WERI-Rb-1 (cell line): ENCODE measurements around the gene PHLDB1.
A peak's percentile ranks its signal among the peaks of the same experiment; 100 is the strongest.
"Not testable (repeated sequence)": the region's sequence is repeated elsewhere in the genome, so short reads cannot be mapped to it uniquely, and the experiment has no call there.

Experiments
- DNase-seq: peaks from one replicate; pipeline ENCODE4 v3.0.0-alpha.2; 2020
- H3K27ac ChIP-seq: fragments of 250-450 bp; sonication (Bioruptor Pico); 2 replicates; pipeline ENCODE4 v1.5.1; 2020; ENCODE audit warnings: mild to moderate bottlenecking, moderate library complexity
- H3K27me3 ChIP-seq: fragments of 250-450 bp; sonication (Bioruptor Pico); 2 replicates; pipeline ENCODE4 v1.5.1; 2021; ENCODE audit warnings: mild to moderate bottlenecking, low read depth, moderate library complexity; ENCODE audit not compliant: insufficient read depth, severe bottlenecking
- H3K36me3 ChIP-seq: fragments of 250-450 bp; sonication (Bioruptor Pico); 2 replicates; pipeline ENCODE4 v1.5.1; 2020; ENCODE audit warnings: mild to moderate bottlenecking, moderate library complexity
- H3K4me3 ChIP-seq: 2 replicates; pipeline ENCODE4 v1.5.1; 2011; ENCODE audit warnings: low read depth, mild to moderate bottlenecking, control low read depth, low read length
- H3K9me3 ChIP-seq: fragments of 250-450 bp; sonication (Bioruptor Pico); 2 replicates; pipeline ENCODE4 v1.5.1; 2021; ENCODE audit warnings: mild to moderate bottlenecking, moderate library complexity; ENCODE audit not compliant: severe bottlenecking
- TF ChIP-seq, protein P1 (sequence below): IDR thresholded peaks from 2 replicates; pipeline ENCODE4 v1.5.1; 2011; ENCODE audit warnings: low read depth, mild to moderate bottlenecking, control low read depth, inconsistent platforms, low read length

PHLDB1 gene

DNA sequence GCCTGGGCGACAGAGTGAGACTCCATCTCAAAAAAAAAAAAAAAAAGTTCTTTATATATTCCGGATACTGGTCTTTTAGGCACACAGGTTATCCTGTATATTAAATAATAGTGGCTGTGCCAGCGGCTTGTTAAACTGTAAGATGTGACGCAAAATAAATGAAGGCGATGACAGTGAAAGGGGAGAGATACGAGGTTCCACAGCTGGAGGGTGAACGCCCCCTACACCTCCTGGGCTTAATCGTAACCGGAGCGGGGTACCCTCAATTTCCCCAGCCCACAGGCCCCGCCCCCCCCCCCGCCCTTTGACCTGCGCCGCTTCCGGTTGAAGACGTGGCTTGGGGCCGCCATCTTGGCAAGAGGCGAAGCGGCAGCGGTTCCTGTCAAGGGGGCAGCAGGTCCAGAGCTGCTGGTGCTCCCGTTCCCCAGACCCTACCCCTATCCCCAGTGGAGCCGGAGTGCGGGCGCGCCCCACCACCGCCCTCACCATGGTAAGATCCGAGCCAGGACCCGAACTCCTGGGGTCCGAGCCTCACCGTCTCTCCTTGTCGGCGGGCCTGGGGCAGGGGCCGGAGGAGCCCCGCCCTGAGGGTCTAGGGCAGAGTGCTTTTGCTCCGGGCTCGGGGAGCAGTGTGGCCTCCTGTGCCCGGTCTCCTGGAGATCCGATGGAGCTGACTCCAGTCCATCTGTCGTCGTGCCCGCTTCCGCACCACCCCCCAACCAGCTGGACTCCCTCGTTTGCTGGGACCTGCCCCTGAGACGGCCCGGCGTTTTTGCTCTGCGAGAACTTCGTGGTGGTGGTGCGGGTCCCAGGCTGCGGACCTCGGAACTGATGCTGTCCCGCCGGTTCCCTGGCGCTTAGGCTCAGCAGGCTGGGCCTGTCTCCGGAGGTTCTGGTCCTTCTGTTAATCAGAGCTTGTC is 35.1 kb upstream of the PHLDB1 start, which contains the start of gene ARCN1:
Gene ARCN1 (plus strand): TSS at position 349 of the 920 bp plus-strand sequence. CDS start 139 bp downstream, at position 488.
- Histone ChIP-seq H3K27ac (peak within 1 kb of the TSS; percentile 98), H3K9me3 (no peaks in the 10 kb centered on the region), H3K27me3 (no peaks in the 10 kb centered on the region), H3K36me3 (peaks cover 5% of the 10 kb centered on the region), H3K4me3 (peak within 1 kb of the TSS; percentile 97)
- TF ChIP-seq, protein P1, sequence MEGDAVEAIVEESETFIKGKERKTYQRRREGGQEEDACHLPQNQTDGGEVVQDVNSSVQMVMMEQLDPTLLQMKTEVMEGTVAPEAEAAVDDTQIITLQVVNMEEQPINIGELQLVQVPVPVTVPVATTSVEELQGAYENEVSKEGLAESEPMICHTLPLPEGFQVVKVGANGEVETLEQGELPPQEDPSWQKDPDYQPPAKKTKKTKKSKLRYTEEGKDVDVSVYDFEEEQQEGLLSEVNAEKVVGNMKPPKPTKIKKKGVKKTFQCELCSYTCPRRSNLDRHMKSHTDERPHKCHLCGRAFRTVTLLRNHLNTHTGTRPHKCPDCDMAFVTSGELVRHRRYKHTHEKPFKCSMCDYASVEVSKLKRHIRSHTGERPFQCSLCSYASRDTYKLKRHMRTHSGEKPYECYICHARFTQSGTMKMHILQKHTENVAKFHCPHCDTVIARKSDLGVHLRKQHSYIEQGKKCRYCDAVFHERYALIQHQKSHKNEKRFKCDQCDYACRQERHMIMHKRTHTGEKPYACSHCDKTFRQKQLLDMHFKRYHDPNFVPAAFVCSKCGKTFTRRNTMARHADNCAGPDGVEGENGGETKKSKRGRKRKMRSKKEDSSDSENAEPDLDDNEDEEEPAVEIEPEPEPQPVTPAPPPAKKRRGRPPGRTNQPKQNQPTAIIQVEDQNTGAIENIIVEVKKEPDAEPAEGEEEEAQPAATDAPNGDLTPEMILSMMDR = no peak
- DNase-seq = peak; percentile 80

DNA sequence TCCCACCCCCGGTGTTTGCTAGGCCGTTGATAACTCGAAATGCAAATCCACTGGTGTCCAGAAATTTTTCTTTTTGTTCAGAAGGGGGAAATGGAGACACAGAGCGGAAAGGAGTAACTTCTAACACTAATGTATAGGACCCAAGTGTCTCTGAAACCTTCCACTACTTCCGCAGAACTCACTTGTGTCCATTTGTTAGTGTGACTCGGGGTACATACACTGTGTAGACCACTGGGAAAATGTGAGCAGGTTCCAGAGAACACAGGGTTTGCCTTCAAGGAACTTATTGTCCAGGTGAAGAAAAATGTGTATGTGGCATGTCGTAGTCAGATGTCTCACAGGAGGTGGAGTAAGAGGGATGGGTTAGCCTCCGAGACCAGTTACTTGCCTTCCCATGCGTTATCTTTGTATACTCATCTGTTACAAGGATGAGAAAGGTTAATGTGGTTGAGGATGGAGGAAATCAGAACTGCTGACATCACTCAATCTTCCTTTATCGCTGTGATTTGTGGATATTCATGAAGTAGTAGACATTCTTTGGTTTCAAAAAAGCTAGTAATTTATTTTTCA is 34.3 kb upstream of the PHLDB1 start:
- no peak for DNase-seq
- TF ChIP-seq, protein P1 = no peak

DNA sequence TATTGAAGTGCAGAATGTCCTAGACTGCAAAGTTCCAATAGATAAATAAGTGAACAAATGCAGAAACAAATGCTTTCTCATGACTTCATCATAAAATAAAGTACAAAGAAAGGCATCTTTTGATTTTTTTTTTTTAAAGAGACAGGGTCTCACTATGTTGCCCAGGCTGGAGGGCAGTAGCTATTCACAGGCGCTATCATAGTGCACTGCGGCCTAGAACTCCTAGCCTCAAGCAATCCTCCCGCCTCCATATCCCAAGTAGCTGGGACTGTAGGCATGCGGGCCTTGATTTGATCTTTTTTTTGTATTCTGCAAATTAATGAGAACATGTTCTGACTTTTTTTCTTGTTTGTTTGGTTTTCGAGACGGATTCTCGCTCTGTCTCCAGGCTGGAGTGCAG is 32.8 kb upstream of the PHLDB1 start:
- no peak for DNase-seq
- Histone ChIP-seq H3K4me3 (no peak overlapping the region), H3K36me3 (peaks cover 9% of the 10 kb centered on the region), H3K9me3 (no peaks in the 10 kb centered on the region), H3K27me3 (no peaks in the 10 kb centered on the region), H3K27ac (no peak overlapping the region)
- TF ChIP-seq, protein P1 = no peak

More for the DNA sequence above, 34.3 kb upstream of the PHLDB1 start:
- no peaks in the 10 kb centered on the region for H3K9me3 ChIP-seq
- peak overlapping the region; percentile 97 for H3K4me3 ChIP-seq
- H3K27ac ChIP-seq = peak overlapping the region; percentile 98
- H3K27me3 ChIP-seq = no peaks in the 10 kb centered on the region
- H3K36me3 ChIP-seq = peaks cover 9% of the 10 kb centered on the region

DNA sequence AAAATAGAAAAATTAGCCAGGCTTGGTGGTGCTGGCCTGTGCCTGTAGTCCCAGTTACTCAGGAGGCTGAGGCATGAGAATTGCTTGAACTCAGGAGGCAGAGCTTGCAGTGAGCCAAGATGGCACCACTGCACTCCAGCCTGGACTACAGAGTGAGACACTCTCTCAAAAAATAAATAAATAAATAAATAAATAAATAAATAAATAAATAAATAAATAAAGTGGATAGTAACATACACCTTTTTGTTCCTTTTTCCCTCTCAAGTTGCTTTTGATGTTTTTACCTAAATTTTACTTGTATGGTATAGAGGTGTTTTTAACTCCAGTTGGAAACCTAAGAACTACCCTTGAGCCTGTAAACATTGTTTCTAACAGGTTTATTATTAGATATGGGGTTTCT is 29.4 kb upstream of the PHLDB1 start:
- H3K27me3 ChIP-seq, DNase-seq, H3K9me3 ChIP-seq, H3K4me3 ChIP-seq, H3K27ac ChIP-seq: not testable (repeated sequence)
- H3K36me3 ChIP-seq = peaks cover 28% of the 10 kb centered on the region

DNA sequence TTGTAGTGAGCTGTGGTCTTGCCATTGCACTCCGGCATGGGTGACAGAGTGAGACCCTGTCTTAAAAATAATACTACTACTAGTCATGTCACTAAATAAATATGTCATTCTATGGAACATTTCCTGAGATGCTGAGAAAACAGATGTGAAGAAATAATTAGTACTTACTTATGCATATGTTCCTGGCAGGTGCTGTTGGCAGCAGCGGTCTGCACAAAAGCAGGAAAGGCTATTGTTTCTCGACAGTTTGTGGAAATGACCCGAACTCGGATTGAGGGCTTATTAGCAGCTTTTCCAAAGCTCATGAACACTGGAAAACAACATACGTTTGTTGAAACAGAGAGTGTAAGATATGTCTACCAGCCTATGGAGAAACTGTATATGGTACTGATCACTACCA is 26.4 kb upstream of the PHLDB1 start:
- H3K27me3 ChIP-seq = no peaks in the 10 kb centered on the region
- H3K9me3 ChIP-seq = no peaks in the 10 kb centered on the region
- H3K36me3 ChIP-seq = peaks cover 57% of the 10 kb centered on the region
- no peak for DNase-seq
- H3K4me3 ChIP-seq = no peak overlapping the region
- TF ChIP-seq, protein P1 = no peak
- no peak overlapping the region for H3K27ac ChIP-seq

DNA sequence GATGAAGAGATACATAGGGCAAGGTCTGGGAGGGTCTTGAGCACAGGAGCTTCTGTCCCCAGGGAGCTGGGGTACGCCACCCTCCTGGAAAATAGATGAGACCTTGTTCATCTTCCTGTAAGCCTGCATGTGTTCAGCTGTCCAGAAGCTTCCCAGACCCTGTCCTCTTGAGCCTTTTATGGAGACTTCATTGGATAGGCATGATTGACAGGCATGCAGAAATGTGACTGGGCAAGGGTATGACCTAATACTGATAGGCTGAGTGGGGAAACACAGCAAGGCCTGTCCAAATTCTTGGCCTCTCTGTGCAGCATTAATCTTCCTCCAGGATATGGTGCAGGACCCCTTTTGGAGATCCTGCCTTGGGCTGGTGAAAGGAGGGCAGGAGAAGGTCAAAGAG is 19.5 kb upstream of the PHLDB1 start:
- DNase-seq = no peak
- Histone ChIP-seq H3K9me3 (no peaks in the 10 kb centered on the region), H3K27ac (no peak overlapping the region), H3K4me3 (no peak overlapping the region), H3K27me3 (no peaks in the 10 kb centered on the region), H3K36me3 (peaks cover 91% of the 10 kb centered on the region)
- TF ChIP-seq, protein P1 = no peak
